GM18526 (cell line): ENCODE results near the gene HEXA.

Experiments used
- POLR2A ChIP-seq: IDR thresholded peaks from 3 replicates; pipeline ENCODE4 v1.6.1; 2011; ENCODE audit not compliant: insufficient read length; ENCODE audit errors: extremely low read depth

The HEXA gene

DNA sequence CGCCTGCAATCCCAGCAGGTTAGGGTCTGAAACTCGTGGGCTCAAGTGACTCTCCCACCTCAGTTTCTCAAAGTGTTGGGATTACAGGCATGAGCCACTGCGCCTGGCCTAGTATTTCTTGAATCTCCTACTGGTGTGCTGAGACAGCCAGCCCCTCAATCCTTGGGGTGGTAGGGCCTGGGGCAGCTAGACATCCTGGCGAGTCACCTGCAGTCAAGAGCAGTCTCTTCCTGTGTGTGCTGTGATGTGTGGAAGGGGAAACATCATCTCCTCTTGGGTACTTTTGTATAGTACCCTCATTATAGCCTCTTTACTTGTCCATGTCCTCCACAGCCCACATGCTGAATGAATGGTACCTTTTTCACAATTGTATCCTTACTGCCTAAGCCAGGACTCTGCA is 4.9 kb upstream of the HEXA start:
- TF ChIP-seq POLR2A, result no peak

- TF ChIP-seq POLR2A, result no peak
These were observed 4.1 kb upstream of the HEXA start for GRCh38 chr15:72379856-72380430.

- no peak for TF ChIP-seq POLR2A
These were observed 1.5 kb upstream of the HEXA start for GRCh38 chr15:72377331-72377730.

DNA sequence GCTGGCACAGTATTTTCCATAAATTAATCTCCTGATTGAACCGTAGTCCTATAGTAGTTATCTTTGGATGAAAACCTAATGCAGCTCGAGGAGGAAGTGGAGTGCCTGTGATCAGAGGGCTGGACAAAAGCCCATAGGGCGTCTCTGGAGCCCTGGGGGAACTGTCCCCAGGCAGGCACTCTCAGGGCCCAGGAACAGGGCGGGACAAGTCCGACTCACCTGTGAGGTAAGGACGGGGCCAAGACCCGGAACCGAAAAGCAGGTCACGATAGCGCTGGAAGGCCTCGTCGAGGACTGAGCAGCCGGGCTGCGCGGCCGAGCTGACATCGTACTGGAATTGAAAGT is 341 bp downstream of the HEXA start:
- TF ChIP-seq POLR2A, result no peak

- TF ChIP-seq POLR2A, result no peak
These were observed 3.5 kb downstream of the HEXA start for GRCh38 chr15:72372361-72372760.

- no peak for TF ChIP-seq POLR2A
These were observed 5.8 kb downstream of the HEXA start for GRCh38 chr15:72369964-72370363.

DNA sequence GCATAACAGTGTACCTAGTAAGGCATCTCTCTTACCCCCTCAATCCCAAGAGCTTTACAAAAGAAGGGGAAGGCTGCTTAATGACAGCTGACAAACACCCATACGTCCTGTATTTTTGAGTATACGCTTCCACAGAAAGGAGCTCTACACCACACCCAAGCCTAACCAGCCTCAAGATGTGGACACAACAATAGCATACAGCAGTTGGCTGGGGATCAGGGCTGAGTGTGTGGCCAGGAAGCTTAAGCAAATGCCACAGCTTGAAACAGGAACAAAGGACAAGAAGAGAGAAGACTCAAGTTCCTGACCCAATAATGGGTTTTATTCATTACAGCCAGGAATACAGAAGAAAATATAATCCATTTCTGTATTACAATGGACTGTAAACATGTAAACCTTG is 6.9 kb downstream of the HEXA start:
- TF ChIP-seq POLR2A, result no peak

DNA sequence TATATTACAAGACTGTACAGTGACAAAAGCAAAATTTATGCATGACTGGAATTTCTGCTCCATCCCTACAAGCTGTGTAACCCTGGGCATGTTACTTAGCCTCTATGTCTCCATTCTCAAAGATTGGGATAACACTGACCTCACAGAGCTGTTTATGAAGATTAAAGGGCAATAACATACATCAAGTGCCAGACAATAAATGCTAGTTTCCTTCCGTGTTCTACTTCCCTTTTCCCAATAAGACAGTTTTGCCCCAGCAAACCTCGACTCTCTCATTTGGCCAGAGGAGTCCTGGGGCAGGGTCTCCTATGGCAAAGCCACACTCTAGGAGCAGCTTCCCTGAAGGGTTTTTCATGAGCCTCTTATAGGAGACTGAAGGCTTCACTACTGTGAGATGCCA is 7.5 kb downstream of the HEXA start:
- TF ChIP-seq POLR2A, result no peak

DNA sequence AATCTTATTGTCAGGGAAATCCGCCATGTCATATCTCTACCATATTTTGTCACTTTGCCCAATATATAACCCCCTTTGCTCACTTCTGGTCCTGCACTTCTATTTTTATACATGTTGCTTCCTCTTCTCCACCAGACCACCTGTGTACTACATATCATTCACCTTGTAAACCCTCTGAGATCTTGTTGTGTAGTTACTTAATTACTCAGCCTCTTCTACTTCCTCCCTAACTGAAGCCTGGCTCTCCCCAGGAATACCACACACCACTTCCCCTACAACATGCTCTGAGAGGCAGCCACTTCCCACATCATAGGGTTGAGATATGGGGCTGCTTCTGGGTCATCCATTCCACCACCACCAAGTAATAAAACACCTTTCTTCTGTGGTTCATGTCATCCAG is 10.0 kb downstream of the HEXA start:
- no peak for TF ChIP-seq POLR2A

DNA sequence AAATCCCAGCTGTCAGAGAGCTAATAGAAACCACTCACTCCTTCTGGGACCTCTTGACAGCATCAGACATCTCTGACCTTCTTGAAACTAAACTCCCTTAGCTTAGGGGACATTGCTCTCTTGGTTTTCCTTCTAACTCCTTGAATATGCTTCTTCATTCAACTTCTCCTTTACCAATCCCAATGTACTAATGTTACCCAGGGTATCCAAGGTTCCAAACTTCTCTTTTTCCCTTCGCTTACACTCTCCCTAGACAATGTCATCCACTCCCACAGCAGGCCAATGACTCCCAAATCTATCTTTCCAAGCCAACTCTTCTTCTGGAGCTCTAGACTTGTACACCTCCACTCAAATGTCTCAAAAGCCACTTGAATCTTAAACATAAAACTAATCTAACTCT is 14.6 kb downstream of the HEXA start:
- no peak for TF ChIP-seq POLR2A

GRCh38 chr15:72358650-72359171 is 17.1 kb downstream of the HEXA start:
- no peak for TF ChIP-seq POLR2A

- TF ChIP-seq POLR2A, result no peak
These were observed 17.7 kb downstream of the HEXA start for GRCh38 chr15:72358121-72358520.

DNA sequence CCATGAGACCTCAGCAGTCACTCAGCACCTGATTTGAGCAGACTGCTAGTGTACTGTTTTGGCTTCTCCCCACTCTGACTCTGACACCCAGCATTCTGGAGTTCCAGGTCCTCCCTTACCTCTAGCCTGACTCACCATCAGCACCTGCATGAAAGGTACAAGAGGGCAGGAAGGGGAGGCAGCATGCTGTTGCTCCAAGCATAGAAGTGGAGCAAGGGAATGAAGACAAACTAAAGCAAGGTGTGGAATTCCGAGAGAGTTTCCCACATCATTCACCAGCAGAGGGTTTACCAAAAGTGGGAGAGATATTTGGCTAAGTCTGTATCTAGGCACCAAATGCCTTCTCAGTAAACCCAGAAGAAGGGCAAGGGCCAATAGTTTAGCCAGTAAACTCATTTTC is 21.3 kb downstream of the HEXA start:
- TF ChIP-seq POLR2A, result no peak

DNA sequence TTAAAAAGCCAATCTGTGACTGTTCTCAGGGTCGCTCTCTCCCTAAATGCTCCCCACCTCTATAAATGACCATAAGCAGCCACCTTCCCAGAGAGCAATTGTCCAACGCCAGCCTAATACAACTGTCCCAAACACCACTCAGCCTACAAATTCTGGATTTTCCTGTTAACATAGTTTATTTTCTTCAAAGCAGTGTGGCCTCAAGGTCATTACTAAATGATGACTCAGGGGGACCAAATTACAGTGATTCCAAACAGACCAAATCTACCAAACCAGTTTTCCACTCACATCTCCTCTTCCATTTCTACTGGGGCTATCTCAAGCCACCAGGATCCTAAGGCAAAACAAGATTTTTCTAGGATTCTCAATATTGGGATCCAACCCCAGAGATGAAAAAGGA is 22.5 kb downstream of the HEXA start:
- TF ChIP-seq POLR2A, result no peak

- no peak for TF ChIP-seq POLR2A
These were observed 30.0 kb downstream of the HEXA start for GRCh38 chr15:72345806-72346205.

DNA sequence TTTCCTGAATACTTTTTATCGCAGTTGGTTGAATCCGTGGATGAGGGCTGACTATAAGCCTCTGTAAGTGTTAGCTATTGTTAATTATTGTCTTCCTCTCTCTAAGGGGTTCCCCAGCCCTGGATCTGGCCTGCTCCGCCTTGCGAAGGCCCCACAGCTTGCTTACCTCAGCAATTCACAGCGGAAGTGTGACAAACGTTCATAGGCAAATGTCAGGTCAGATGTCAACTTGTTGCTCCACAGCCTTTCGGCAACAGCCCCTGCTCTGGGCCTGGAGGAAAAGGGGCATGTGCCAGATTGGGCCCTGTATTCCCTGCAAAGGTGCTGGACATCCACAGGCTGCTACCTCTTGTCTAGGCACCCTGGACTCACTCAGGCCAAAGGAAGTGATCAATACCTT is 30.5 kb downstream of the HEXA start:
- no peak for TF ChIP-seq POLR2A

DNA sequence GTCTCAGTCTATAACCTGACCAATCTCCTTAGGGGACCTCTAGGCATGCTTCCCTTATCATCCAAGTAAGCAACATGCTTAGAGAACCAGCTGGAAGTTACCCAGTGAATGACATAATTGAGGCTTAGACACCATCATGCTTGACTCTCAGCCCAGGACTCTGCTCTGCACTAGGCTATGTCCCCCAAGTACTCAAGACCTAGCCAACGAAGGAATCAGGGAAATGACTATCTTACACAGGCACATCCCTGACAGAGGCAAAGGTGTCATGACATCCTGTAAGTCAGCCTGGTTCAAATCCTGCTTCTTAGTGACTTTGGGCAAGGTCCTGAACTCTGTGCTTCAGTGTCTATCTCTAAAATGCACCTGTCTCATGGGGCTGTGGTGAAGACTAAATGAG is 31.2 kb downstream of the HEXA start:
- TF ChIP-seq POLR2A, result no peak

- no peak for TF ChIP-seq POLR2A
These were observed 33.4 kb downstream of the HEXA start for GRCh38 chr15:72342385-72342784.
